Nasal cavity respiratory epithelium epithelial cell of viscerocranial mucosa (primary cell): ENCODE results near the gene NMT2. TPM values are rescaled to one million over a fixed set of nuclear protein-coding genes. Genes with fewer than 3 reads are reported as not detected.

Experiments
- total RNA-seq: library from RNA; depleted of rRNA; stranded (reverse); fragments of >200 nt; gene quantifications from 2 replicates; pipeline ENCODE4 v1.2.3, GENCODE V29; 2014

The NMT2 gene
- total RNA-seq: 11.6 and 13.8 TPM in 2 replicates

DNA sequence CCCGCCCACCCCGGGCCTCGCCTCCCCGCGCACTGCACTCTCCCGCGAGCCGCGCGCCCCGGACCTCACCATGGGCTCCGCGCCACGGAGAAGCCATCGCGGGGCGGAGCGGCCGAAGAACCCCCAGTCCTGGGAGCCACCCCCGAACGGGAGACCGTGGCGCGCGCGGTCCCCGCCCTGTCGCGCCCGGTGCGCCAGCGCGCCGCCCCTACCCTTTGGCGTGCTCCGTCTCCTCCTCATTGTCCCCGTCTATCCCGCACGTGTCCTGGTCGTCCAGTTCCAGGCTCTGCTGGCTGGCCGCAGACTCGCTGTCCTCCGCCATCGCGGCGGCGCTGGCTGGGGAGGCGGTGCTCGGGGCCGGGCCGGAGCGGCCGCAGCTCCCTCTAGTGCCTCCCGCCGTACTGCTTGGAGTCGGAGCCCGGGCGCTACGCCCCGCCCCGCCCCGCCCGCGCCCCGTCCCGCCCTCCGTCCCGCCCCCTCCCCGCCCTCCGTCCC is at the start of gene NMT2:
NMT2 (minus strand) TSS at position 403 of the 495 bp plus-strand sequence; CDS start at position 322, 81 bp downstream.

DNA sequence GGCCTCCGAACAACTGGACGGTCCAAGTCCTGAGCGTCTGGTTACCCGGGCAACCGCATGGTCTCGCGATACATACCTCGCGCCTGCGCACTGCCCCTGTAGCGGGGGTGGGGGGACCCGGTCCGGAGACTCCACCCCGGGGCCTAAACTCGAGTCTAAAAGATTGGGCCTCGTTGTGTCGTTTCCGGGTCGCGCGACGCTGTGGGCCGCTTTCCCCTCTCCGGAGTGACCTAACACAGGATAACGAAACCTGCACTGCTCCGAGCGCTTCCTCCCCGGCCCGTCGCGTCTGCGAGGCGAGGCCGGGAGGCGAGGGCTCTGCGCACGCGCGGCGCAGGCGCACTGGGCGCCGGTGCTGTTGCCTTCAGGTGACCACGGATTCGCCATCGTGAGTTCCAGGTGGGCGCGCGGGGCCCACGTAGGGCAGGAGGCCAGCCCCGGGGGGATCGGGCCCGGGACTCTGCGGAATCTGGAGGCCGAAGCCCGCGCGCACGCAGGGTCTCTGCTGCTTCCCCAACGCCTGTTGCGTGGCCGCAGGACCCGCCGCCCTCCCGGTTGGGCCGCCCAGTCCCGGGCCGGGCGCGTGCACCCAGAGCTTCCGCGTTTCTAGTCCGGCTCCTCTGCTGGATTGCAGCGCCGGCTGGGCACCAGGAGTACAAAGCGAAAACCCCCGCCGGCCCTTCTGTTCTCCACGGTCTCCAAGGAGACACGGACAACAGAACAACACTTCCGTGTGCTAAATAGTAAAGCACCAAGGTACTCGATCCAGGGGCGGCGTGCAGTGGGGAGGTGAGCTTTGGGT is 71.3 kb downstream of the NMT2 start, which contains the start of gene RPP38:
RPP38 (plus strand) TSS at position 345 of the 802 bp plus-strand sequence. CDS start 5,960 bp downstream, outside the sequence.

DNA sequence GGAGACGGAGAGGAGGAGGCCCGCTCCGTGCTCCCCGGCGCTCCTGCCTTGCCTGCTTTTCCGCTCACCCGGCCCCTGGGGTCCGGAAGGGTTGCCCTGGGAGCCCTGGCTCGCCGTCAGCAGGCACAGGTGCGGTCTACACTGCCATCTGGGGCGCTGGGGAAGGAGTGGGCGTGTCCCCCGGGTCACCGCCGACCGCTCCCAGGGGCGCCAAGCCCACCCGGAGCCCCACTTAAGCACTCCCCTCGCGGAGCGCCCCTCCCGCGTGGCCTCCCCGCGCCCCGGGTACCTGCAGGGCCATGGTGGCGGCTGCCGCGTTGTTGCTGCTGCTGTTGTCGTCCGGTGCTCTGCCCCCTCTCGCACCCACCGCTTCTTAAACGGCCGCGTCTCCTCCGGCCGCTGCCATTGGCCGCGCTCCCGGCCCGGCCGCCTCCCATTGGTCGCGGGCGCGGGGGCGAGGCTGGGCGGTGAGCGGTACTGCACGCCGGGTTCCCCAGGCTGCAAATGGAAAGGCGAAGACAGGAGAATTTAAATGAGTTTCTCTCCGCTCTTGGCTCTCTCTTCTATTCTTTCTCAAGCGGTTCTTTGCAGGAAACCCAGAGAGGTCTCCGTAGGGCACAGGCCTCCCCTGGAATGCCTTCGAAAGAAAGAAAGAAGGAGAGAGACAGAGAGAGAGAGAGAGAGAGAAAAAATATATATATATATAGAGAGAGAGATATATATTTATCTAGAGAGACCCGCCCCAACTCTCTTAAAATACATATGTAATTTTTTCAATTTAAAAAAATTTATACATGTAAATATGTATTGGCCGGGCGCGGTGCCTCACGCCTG is 79.8 kb downstream of the NMT2 start, which contains the start of gene ACBD7:
ACBD7 (minus strand) TSS at position 349 of the 834 bp plus-strand sequence; CDS start at position 301, 48 bp downstream.

Other genes with a start within 250 kb of the NMT2 start
- gene DCLRE1C, start 214.6 kb downstream of the NMT2 start, total RNA-seq: 8.2 and 31.7 TPM in 2 replicates
- gene MEIG1, start 209.3 kb downstream of the NMT2 start, total RNA-seq: 0.43 TPM in 1 of 2 replicates, not detected in the other
- gene OLAH, start 124.8 kb downstream of the NMT2 start, total RNA-seq: 5.0 and 15.0 TPM in 2 replicates
- under 0.01 and 0.07 TPM in 2 replicates for gene ACBD7, start 79.9 kb downstream of the NMT2 start, total RNA-seq
- 22.9 and 25.2 TPM in 2 replicates for gene RPP38, start 71.3 kb downstream of the NMT2 start, total RNA-seq
- gene FAM171A1, start 202.6 kb upstream of the NMT2 start, total RNA-seq: 5.8 and 22.2 TPM in 2 replicates